ENCODE data around the gene IGFLR1. TPM values are rescaled to one million over a fixed set of nuclear protein-coding genes. Genes with fewer than 3 reads are reported as not detected.
A peak's percentile ranks its signal among the peaks of the same experiment; 100 is the strongest.

IGFLR1 gene
- total RNA-seq, 1 donor from 2014 or later = 2.4 TPM

- Histone ChIP-seq H3K27ac (ENCODE audit: low read depth, low read length) (no peak overlapping the region), H3K79me2 (ENCODE audit: insufficient read depth, low read length) (peaks cover 57% of the 10 kb centered on the region), H3K27me3 (ENCODE audit: insufficient read depth, low read length) (no peaks in the 10 kb centered on the region), H3K36me3 (ENCODE audit: insufficient read depth, low read length) (peaks cover 5% of the 10 kb centered on the region), H4K20me1 (ENCODE audit: insufficient read depth, low read length) (peaks cover 15% of the 10 kb centered on the region), H3K4me3 (ENCODE audit: insufficient read depth, low read depth, low read length) (no peak overlapping the region), H3K9ac (ENCODE audit: low read length) (peak overlapping the region; percentile 31), H2AFZ (ENCODE audit: low read depth, low read length) (no peak overlapping the region), H3K4me1 (ENCODE audit: insufficient read depth, low read length) (peaks cover 12% of the 10 kb centered on the region), H3K4me2 (ENCODE audit: low read length) (peak overlapping the region; percentile 87), H3K9me3 (ENCODE audit: insufficient read depth, low read depth, low read length) (no peaks in the 10 kb centered on the region)
- H3K4me1 Mint-ChIP-seq (ENCODE audit: low read depth, unreplicated experiment) = peaks cover 24% of the 10 kb centered on the region
- H3K36me3 Mint-ChIP-seq (ENCODE audit: low read depth, unreplicated experiment) = peaks cover 18% of the 10 kb centered on the region
- FAIRE-seq (no peak), DNase-seq (ENCODE audit: low read depth) (no peak)
- no peak overlapping the region for H3K27ac Mint-ChIP-seq (ENCODE audit: unreplicated experiment)
- H3K27me3 Mint-ChIP-seq (ENCODE audit: low read depth, unreplicated experiment) = peaks cover 2% of the 10 kb centered on the region
- peak overlapping the region; percentile 99 for H3K4me3 Mint-ChIP-seq (ENCODE audit: unreplicated experiment)
- H3K9me3 Mint-ChIP-seq (ENCODE audit: unreplicated experiment) = no peaks in the 10 kb centered on the region
- TF ChIP-seq CTCF (IDR thresholded peaks at IDR 0.05; ENCODE audit: insufficient read depth, low read depth, low read length) = no peak
- no peak for TF ChIP-seq EZH2 (IDR thresholded peaks at IDR 0.05; ENCODE audit: insufficient read depth, low read length)
These were observed 7.9 kb upstream of the IGFLR1 start for GRCh38 chr19:35750167-35750566.

- TF ChIP-seq CTCF (IDR thresholded peaks at IDR 0.05; ENCODE audit: insufficient read depth, low read depth, low read length) (no peak), EZH2 (IDR thresholded peaks at IDR 0.05; ENCODE audit: insufficient read depth, low read length) (no peak)
- Mint-ChIP-seq H3K4me3 (ENCODE audit: unreplicated experiment) (peak within 1 kb of the TSS; percentile 99), H3K36me3 (ENCODE audit: low read depth, unreplicated experiment) (peaks cover 8% of the 10 kb centered on the region), H3K4me1 (ENCODE audit: low read depth, unreplicated experiment) (peaks cover 22% of the 10 kb centered on the region), H3K27me3 (ENCODE audit: low read depth, unreplicated experiment) (no peaks in the 10 kb centered on the region), H3K27ac (ENCODE audit: unreplicated experiment) (peak within 1 kb of the TSS; percentile 94), H3K9me3 (ENCODE audit: unreplicated experiment) (no peaks in the 10 kb centered on the region)
- H3K4me1 ChIP-seq (ENCODE audit: insufficient read depth, low read length) = peaks cover 9% of the 10 kb centered on the region
- peaks cover 57% of the 10 kb centered on the region for H3K79me2 ChIP-seq (ENCODE audit: insufficient read depth, low read length)
- peak within 1 kb of the TSS; percentile 69 for H3K27ac ChIP-seq (ENCODE audit: low read depth, low read length)
- H3K4me3 ChIP-seq (ENCODE audit: insufficient read depth, low read depth, low read length) = peak within 1 kb of the TSS; percentile 92
- no peaks in the 10 kb centered on the region for H3K9me3 ChIP-seq (ENCODE audit: insufficient read depth, low read depth, low read length)
- H3K9ac ChIP-seq (ENCODE audit: low read length) = peak within 1 kb of the TSS; percentile 95
- peak within 1 kb of the TSS; percentile 80 for H2AFZ ChIP-seq (ENCODE audit: low read depth, low read length)
- peak within 1 kb of the TSS; percentile 87 for H3K4me2 ChIP-seq (ENCODE audit: low read length)
- H3K36me3 ChIP-seq (ENCODE audit: insufficient read depth, low read length) = peaks cover 5% of the 10 kb centered on the region
- peak; percentile 56 for FAIRE-seq
- no peaks in the 10 kb centered on the region for H3K27me3 ChIP-seq (ENCODE audit: insufficient read depth, low read length)
- peaks cover 9% of the 10 kb centered on the region for H4K20me1 ChIP-seq (ENCODE audit: insufficient read depth, low read length)
- peak; percentile 97 for DNase-seq (ENCODE audit: low read depth)
These were observed 6.1 kb upstream of the IGFLR1 start, which contains the start of gene LIN37 for GRCh38 chr19:35748106-35749020. Gene LIN37, plus strand, starts transcription at chr19:35748576. Its CDS starts 149 bp downstream, at chr19:35748725.

Measured in astrocyte (in vitro differentiated cells and primary cell).